BLaER1 (cell line): ENCODE data around the gene FOS.
"Not testable (repeated sequence)": the region's sequence is repeated elsewhere in the genome, so short reads cannot be mapped to it uniquely, and the experiment has no call there.

Experiments used
- H3K27ac ChIP-seq: shearing (Covaris generic); formaldehyde crosslinking; 2 replicates; pipeline ENCODE4 v1.8.1; 2022
- H3K27me3 ChIP-seq: shearing (Covaris generic); formaldehyde crosslinking; 2 replicates; pipeline ENCODE4 v1.8.1; 2022
- H3K36me3 ChIP-seq: shearing (Covaris generic); formaldehyde crosslinking; 2 replicates; pipeline ENCODE4 v1.8.1; 2022
- H3K4me1 ChIP-seq: shearing (Covaris generic); formaldehyde crosslinking; 2 replicates; pipeline ENCODE4 v1.8.1; 2022
- H3K4me2 ChIP-seq: shearing (Covaris generic); formaldehyde crosslinking; 2 replicates; pipeline ENCODE4 v1.8.1; 2022
- H3K4me3 ChIP-seq: shearing (Covaris generic); formaldehyde crosslinking; 2 replicates; pipeline ENCODE4 v1.8.1; 2022
- H3K9ac ChIP-seq: shearing (Covaris generic); formaldehyde crosslinking; 2 replicates; pipeline ENCODE4 v1.8.1; 2022
- H3K9me3 ChIP-seq: shearing (Covaris generic); formaldehyde crosslinking; 2 replicates; pipeline ENCODE4 v1.8.1; 2022
- H4K20me1 ChIP-seq: shearing (Covaris generic); formaldehyde crosslinking; 2 replicates; pipeline ENCODE4 v1.8.1; 2022
- Cebpa-rat ChIP-seq: shearing (Covaris generic); IDR thresholded peaks from 2 replicates; pipeline ENCODE4 v1.8.1; 2022

Gene FOS

DNA sequence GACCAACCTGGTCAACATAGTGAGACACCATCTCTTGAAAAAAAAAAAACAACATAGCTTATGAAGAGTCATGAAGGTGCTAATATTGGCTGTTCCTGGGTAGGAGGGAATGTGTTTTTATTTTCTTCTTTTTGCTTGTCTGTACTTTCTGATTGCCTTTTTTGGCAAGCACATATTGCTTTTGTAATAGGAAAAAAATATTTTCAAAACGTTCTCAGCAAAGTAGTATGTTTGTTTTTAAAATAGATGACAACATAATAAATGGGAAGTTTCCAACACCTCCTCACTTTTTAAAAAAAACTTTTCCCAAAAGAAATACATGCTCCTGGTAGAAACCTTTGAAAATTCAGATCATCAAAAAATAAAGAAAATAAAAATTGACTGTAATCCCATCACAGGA lies 20.9 kb downstream of the FOS start:
- Histone ChIP-seq H3K36me3 (no peaks in the 10 kb centered on the region), H3K4me3 (no peak overlapping the region), H3K27ac (no peak overlapping the region), H3K9ac (no peak overlapping the region), H4K20me1 (no peaks in the 10 kb centered on the region), H3K4me1 (peaks cover 29% of the 10 kb centered on the region), H3K9me3 (no peaks in the 10 kb centered on the region), H3K27me3 (no peaks in the 10 kb centered on the region), H3K4me2 (no peak overlapping the region)
- no peak for TF ChIP-seq Cebpa-rat

GRCh38 chr14:75301666-75302325 lies 23.2 kb downstream of the FOS start:
- Histone ChIP-seq H3K27ac (peak overlapping the region; percentile 53), H3K4me2 (peak overlapping the region; percentile 64), H3K36me3 (no peaks in the 10 kb centered on the region), H4K20me1 (no peaks in the 10 kb centered on the region), H3K4me3 (no peak overlapping the region), H3K4me1 (peaks cover 10% of the 10 kb centered on the region), H3K9me3 (no peaks in the 10 kb centered on the region), H3K9ac (no peak overlapping the region), H3K27me3 (no peaks in the 10 kb centered on the region)
- TF ChIP-seq Cebpa-rat = no peak

DNA sequence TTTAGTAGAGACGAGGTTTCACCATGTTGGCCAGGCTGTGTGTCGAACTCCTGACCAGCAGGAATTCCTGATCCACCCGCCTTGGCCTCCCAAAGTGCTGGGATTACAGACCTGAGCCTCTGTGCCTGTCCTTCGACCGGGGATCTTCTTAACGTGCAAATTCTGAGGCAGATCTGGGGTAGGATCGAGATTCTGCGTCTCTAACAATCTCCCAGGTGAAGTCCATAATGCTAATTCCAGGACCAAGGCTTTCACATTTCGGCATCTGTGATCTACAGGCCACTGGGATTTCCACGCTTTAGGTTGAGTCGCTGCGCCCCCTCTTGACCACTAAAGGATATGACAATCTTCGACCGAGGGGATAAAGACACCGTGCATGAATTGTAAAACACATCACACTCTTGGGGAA lies 24.8 kb downstream of the FOS start:
- no peak overlapping the region for H3K4me2 ChIP-seq
- H3K4me3 ChIP-seq = no peak overlapping the region
- H3K27me3 ChIP-seq = no peaks in the 10 kb centered on the region
- H3K36me3 ChIP-seq = no peaks in the 10 kb centered on the region
- H3K27ac ChIP-seq = no peak overlapping the region
- no peak overlapping the region for H3K9ac ChIP-seq
- peaks cover 10% of the 10 kb centered on the region for H3K4me1 ChIP-seq
- no peaks in the 10 kb centered on the region for H3K9me3 ChIP-seq
- no peak for TF ChIP-seq Cebpa-rat
- no peaks in the 10 kb centered on the region for H4K20me1 ChIP-seq

GRCh38 chr14:75306410-75306809 lies 27.8 kb downstream of the FOS start:
- H3K27me3 ChIP-seq, H3K4me3 ChIP-seq, H3K9me3 ChIP-seq: not testable (repeated sequence)

GRCh38 chr14:75306927-75307699 lies 28.5 kb downstream of the FOS start:
- Histone ChIP-seq H3K27ac (no peak overlapping the region), H3K27me3 (no peaks in the 10 kb centered on the region), H3K36me3 (no peaks in the 10 kb centered on the region), H4K20me1 (no peaks in the 10 kb centered on the region), H3K9ac (no peak overlapping the region), H3K4me2 (no peak overlapping the region), H3K9me3 (no peaks in the 10 kb centered on the region), H3K4me3 (no peak overlapping the region), H3K4me1 (peaks cover 11% of the 10 kb centered on the region)
- no peak for TF ChIP-seq Cebpa-rat

More at GRCh38 chr14:75306410-75306809, 27.8 kb downstream of the FOS start:
- not testable (repeated sequence) for H3K4me2 ChIP-seq, H3K36me3 ChIP-seq, H3K27ac ChIP-seq, H3K9ac ChIP-seq, H4K20me1 ChIP-seq
- peaks cover 18% of the 10 kb centered on the region for H3K4me1 ChIP-seq

DNA sequence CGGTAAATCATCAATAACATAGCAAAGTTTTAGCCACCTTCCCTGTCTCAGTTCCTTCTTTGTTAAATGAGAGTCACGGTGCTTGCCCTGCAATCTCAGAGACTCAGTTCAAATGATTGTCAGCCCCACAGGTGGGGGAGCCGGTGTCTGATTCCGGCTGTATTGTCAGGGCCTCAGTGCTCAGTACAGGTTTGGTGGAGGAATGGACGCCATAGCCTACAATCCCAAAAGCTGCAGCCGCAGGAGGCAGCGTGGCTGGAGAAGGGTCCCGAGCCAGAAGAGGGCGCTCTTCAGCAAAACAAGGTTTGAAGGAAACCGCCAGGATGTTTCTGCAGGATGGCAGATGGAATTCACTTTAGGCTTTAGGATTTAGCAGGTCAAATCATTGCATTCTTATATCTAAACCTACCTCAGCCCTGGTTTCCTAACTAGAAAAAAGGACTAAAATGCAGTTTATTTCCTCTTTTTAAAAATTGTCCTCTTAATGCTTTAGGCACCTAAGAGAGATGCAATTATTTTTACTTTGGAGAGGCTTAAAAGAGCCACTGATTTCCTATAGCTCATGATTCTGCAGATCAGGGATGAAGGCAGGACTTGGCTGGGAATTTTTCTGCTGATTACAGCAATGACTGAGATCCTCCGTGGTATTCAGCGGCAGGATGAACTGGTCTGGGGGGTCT lies 29.2 kb downstream of the FOS start:
- Histone ChIP-seq H4K20me1 (no peaks in the 10 kb centered on the region), H3K36me3 (no peaks in the 10 kb centered on the region), H3K27me3 (no peaks in the 10 kb centered on the region), H3K4me2 (no peak overlapping the region), H3K4me1 (peaks cover 10% of the 10 kb centered on the region), H3K4me3 (no peak overlapping the region), H3K27ac (no peak overlapping the region), H3K9me3 (no peaks in the 10 kb centered on the region), H3K9ac (no peak overlapping the region)
- no peak for TF ChIP-seq Cebpa-rat

DNA sequence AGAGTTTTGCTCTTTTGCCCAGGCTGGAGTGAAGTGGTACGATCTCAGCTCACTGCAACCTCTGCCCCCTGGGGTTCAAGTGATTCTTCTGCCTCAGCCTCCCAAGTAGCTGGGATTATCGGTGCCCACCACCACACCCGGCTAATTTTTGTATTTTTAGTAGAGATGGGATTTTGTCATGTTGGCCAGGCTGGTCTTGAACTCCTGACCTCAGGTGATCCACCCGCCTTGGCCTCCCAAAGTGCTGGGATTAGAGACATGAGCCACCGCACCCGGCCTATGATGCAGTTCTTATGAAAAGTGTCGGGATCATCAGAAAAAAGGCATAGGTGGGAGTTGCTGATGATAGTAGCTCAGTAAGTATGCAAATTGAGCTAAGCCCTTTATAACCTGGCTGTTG lies 30.4 kb downstream of the FOS start:
- H3K4me3 ChIP-seq, H3K9ac ChIP-seq, H3K9me3 ChIP-seq, H3K27ac ChIP-seq, H3K4me2 ChIP-seq, H4K20me1 ChIP-seq, H3K36me3 ChIP-seq, H3K27me3 ChIP-seq, H3K4me1 ChIP-seq: not testable (repeated sequence)

GRCh38 chr14:75309561-75309960 lies 30.9 kb downstream of the FOS start:
- H4K20me1 ChIP-seq, H3K4me2 ChIP-seq, H3K4me3 ChIP-seq, H3K36me3 ChIP-seq, H3K27me3 ChIP-seq, H3K9me3 ChIP-seq, H3K9ac ChIP-seq, H3K4me1 ChIP-seq, H3K27ac ChIP-seq: not testable (repeated sequence)

- no peaks in the 10 kb centered on the region for H3K9me3 ChIP-seq
- no peak overlapping the region for H3K9ac ChIP-seq
- peak overlapping the region; percentile 37 for H3K4me2 ChIP-seq
- H3K27me3 ChIP-seq = no peaks in the 10 kb centered on the region
- H3K36me3 ChIP-seq = no peaks in the 10 kb centered on the region
- no peak overlapping the region for H3K4me3 ChIP-seq
- H3K27ac ChIP-seq = no peak overlapping the region
- no peaks in the 10 kb centered on the region for H4K20me1 ChIP-seq
- TF ChIP-seq Cebpa-rat = no peak
- peaks cover 16% of the 10 kb centered on the region for H3K4me1 ChIP-seq
Measured at GRCh38 chr14:75310295-75311111, 31.9 kb downstream of the FOS start.
